T-helper 2 cell (primary cell): Measurements from ENCODE around the gene EPN1.

ENCODE experiments used
- DNase-seq, 5 experiments: peaks; one replicate each; pipeline versions ENCODE4 v3.0.0 to v3.0.0-alpha.2; 2012 to 2022
- total RNA-seq, 2 donors: gene quantifications; one replicate each; lab custom pipeline; 2026; lab: John Stamatoyannopoulos, UW

EPN1 gene
- 30.6 to 38.0 reads per million in 2 donors for total RNA-seq

- peak; percentile 95 to 99 (median 96) for DNase-seq
Measured at GRCh38 chr19:55674841-55675660, at the start of gene EPN1. TSS of gene EPN1 (plus strand) at chr19:55675226. CDS start at chr19:55678628, 3,402 bp downstream.

GRCh38 chr19:55626350-55626749, 48.7 kb upstream of the EPN1 start:
- peak in 3 of 5 experiments; percentile 59 to 94 (median 83) for DNase-seq

GRCh38 chr19:55632463-55632834, 42.6 kb upstream of the EPN1 start:
- DNase-seq = peak in 4 of 5 experiments; percentile 78 to 91 (median 78)

GRCh38 chr19:55633861-55634260, 41.2 kb upstream of the EPN1 start:
- no peak for DNase-seq

- DNase-seq = no peak
Measured at GRCh38 chr19:55635334-55635717, 39.7 kb upstream of the EPN1 start.

- DNase-seq = no peak
Measured at GRCh38 chr19:55635856-55636440, 39.1 kb upstream of the EPN1 start.

- no peak for DNase-seq
Measured at GRCh38 chr19:55636723-55637122, 38.3 kb upstream of the EPN1 start.

- no peak for DNase-seq
Measured at GRCh38 chr19:55637534-55637933, 37.5 kb upstream of the EPN1 start.

GRCh38 chr19:55638864-55639359, 36.1 kb upstream of the EPN1 start:
- peak in 4 of 5 experiments; percentile 43 to 83 (median 48) for DNase-seq

GRCh38 chr19:55640043-55640576, 34.9 kb upstream of the EPN1 start:
- peak; percentile 47 to 91 (median 64) for DNase-seq

- peak in 4 of 5 experiments; percentile 31 to 78 (median 40) for DNase-seq
Measured at GRCh38 chr19:55640577-55641425, 34.2 kb upstream of the EPN1 start, which contains the start of gene ZNF580. TSS of gene ZNF580 (plus strand) at chr19:55641002. CDS start at chr19:55642509, 1,507 bp downstream.

- peak in 2 of 5 experiments; percentile 39 to 59 for DNase-seq
Measured at GRCh38 chr19:55641426-55642152, 33.4 kb upstream of the EPN1 start.

GRCh38 chr19:55642153-55643002, 32.6 kb upstream of the EPN1 start:
- peak in 1 of 5 experiments; percentile 39 for DNase-seq

GRCh38 chr19:55643003-55643886, 31.8 kb upstream of the EPN1 start, which contains the start of gene ZNF581:
TSS of gene ZNF581 (plus strand) at chr19:55643649. CDS start at chr19:55644572, 923 bp downstream.
- peak; percentile 53 to 89 (median 70) for DNase-seq

GRCh38 chr19:55643887-55644176, 31.2 kb upstream of the EPN1 start:
- DNase-seq = no peak

GRCh38 chr19:55644191-55644833, 30.7 kb upstream of the EPN1 start:
- DNase-seq = no peak

GRCh38 chr19:55644842-55645511, 30.0 kb upstream of the EPN1 start:
- DNase-seq = no peak

- no peak for DNase-seq
Measured at GRCh38 chr19:55645512-55645881, 29.5 kb upstream of the EPN1 start.
